CD4-positive, alpha-beta T cell treated with Interleukin-10 for 1 hour (primary cell): ENCODE data around the gene ERGIC2.
A peak's percentile ranks its signal among the peaks of the same experiment; 100 is the strongest.

Experiments
- DNase-seq: peaks from one replicate; pipeline ENCODE4 v3.0.0-alpha.2; 2020

Gene ERGIC2

DNA sequence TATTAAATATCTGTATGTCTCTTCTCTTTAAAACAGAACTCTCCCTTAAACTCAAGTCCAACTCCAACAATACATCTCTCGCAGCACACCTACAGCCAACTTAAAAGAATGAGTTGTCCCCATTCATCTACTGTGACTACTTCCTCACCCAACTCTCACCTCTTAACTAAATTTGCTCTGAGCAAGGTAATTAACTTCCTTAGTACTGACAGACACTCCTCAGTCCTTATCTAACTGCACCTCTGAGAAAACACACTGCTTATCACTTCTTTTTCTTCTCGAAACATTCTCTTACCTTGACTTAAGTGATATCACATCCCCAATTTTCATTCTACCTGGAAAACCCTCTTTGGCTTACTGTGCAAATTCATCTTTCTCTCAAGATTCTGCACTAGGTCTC lies 7.0 kb downstream of the ERGIC2 start:
- DNase-seq: no peak

DNA sequence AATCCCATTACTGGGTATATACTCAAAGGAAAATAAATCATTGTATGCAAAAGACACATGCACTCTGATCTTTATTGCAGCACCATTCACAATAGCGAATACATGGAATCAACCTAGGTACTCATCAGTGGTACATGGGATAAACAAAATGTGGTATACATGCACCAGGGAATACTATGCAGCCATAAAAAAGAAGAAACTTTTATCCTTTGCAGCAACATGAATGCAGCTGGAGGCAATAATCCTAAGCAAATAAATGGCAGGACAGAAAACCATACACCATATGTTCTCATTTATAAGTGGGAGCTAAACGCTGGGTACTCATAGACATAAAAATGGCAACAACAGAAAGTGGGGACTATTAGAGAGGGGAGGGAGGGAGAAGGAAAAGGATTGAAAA lies 15.9 kb downstream of the ERGIC2 start:
- DNase-seq: no peak

- DNase-seq: no peak
Measured at GRCh38 chr12:29354954-29355353, 26.0 kb downstream of the ERGIC2 start.

GRCh38 chr12:29350080-29350479 lies 30.9 kb downstream of the ERGIC2 start:
- no peak for DNase-seq

GRCh38 chr12:29346769-29347421 lies 34.1 kb downstream of the ERGIC2 start:
- DNase-seq: no peak

DNA sequence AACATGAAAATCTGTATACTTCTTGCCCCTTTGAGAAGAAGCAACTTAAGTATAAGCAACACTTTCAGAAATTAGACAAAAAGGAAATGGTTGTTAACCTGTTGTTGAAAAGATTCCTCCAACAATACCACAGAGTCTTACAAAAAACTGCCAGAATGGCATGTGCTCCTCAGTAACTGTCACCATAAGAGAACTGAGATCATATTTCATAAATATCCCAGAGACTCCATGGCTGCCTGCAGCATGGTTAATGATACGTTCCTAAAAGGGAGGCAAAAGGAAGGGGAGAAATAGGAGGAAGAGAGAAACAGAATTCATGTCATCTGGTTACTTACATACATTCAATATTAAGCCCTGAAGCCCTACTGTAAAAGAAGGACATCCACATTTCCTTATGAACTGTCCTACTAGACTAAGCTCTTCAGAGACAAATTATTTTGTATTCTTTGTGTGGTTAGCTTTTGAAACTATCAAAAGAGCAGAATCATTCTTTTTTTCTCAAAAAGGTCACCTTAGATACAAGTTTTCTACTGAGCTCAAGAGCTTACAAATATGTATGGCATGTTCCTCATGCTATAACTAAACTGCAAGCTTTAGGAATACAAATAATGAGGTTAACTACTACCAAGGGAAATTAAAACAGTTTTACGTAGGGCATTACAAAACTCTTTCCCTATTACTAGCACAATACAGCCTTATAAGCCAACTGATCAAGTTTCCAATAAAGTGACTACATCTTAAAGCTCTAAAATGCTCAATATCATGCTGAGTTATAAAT lies 37.8 kb downstream of the ERGIC2 start:
- DNase-seq: no peak

DNA sequence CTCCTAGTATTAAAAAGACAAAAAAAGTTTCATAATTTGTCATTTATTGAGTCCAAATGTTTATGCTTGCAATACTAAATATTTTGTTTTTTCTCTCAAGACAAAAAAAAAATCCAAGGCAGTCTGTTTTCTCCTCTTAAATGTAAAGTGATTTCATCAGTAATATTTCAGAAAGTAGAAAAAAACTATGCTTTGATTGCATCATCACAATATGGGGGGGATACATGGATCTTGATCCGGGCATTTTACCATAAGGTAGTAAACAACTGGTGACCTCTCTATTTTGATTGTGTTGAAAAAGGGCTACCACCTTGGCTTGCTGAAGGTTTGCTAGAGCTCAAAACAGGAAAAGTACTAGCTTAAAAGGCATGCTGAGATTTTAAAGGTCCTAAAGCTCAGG lies 43.6 kb downstream of the ERGIC2 start:
- no peak for DNase-seq

DNA sequence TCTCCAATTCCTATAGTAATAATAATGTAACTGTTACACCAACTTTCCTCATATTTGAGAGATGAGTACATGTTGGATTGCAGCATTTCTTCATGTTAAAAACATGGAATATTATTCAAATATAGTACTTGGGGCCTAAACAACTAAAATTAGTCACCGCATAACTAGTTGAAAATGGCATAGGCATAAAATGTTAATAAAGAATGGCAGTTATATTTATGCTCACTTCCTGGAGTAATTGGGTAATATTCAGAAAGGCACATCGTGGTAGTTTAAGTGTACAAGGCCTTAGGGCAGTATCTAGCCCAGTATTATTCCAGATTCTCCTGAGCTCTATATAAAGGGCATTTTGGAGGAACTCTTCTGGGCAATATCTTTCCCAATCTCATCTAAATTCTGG lies 46.0 kb downstream of the ERGIC2 start:
- DNase-seq: no peak

DNA sequence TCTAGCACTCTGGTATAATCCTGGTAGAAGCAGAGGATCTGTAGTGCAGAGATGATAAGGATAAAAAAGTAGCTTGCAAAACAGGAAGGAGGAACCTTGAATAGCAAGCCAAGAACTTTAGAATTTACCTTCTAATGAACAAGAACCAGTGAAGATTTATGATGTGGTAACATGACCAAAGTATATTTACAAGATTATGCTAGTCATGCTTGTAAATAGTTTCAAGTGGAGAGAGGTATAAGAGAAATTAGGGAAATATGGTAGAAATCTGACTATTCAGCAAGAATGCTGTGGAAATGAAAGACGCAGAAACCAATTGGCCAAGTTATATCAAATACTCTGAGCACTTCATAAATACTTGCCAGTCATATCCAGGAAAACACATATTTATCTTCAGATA lies 47.8 kb downstream of the ERGIC2 start:
- no peak for DNase-seq

DNA sequence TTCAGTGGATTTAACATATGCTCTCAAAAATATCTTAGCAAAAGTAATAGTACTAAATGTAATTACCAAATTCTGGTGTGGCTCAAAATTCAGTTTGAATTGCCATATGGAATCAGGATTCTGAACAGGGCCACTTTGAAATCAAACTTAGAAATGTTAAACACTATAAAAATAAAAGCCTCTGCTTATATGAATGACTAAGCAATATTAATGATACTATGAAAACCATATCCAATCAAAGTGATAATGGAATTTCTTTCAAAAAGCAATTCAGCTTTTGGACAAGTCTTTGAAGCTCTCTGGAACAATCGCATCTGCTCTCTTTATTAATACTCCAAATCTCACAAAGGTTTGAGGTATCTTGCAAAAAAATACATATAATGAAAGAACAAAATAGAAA lies 51.6 kb downstream of the ERGIC2 start:
- DNase-seq: no peak

DNA sequence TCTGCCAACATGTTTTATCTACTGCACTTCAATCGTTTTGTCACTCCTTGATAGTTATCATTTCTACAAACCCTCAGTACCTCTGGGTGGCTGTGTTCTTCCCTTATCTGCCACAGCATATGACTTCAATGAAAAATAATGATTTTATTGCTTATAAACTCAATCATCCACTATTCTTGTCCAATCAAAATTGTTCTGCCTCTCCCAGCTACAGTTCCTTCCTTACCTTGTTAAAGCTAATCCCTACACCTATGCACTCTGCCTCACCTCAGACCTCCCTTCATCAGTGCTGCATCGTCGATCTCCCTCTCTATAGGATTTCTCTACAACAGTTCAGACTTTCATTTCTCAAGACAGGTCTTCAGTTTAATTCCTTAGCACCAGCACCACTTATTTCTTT lies 58.8 kb downstream of the ERGIC2 start:
- no peak for DNase-seq

DNA sequence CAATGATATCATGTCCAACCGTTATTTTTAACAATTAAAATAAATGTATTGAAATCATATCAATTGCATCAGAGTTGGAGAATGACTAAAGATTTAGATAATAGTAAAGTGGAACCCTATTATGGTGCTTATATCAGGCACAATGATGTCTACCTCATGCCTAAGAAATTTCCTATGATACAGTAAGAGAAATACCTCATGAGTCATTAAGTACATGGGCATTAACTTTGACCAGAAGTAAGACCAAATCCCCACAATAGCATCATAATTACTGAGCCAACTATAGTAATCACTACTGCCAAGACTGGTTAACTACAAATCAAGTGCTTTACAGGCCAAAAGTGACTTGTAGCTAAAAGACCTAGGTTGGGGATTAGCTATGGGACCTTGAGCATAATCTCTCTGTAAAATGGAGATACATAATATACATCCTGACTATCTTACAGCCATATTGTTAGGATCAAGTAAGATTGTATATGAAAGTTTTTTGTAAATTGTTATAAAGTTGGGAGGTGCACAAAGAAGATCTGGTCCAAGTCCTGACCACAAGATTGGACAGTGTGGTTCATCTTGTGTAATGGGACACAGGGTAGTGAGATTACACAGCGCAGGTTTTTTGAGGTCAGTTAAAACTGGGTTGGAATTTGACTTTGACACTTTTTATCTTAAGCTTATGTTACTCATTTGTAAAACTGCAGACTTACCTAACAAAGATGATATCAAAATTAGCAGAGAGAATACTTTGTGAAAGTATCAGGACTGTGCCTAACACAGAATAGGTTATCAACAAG lies 60.5 kb downstream of the ERGIC2 start:
- DNase-seq: no peak

DNA sequence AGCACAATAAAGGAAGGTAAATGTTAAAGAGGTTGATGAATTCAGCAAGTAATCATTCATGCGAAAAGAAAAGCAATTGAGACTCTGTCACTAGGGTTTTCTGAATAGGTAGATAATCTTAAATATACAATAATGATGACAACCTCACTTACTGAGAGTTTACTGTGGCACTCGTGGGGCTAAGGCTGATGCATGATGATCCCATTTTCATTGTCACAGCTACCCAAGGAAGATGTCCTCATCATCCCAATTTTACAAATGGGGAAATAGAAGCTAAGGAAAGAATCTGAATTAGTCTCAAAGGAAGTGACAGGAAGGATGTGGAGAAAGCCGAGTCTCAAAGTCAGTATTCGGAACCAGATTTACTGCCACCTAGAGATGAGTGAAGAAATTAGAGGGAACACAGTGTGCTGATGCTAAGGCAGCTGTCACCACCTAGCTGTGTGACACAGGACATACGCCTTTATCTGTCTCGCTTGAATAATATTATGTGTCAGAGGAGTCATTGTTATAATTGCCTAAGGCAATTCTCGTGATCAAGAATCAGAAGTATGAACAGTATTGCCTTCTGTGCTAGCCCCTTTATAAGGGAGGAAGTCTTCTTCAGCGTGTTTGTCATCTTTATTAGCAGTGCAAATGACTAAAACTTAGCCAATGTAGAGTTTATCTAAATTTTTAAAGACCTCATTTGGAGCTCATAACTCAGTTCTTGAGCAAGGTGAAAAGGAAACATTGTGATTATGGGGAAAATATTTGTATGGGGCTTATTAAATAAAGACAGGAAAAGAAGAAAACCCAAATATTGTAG lies 63.2 kb downstream of the ERGIC2 start:
- DNase-seq: peak; percentile 76

DNA sequence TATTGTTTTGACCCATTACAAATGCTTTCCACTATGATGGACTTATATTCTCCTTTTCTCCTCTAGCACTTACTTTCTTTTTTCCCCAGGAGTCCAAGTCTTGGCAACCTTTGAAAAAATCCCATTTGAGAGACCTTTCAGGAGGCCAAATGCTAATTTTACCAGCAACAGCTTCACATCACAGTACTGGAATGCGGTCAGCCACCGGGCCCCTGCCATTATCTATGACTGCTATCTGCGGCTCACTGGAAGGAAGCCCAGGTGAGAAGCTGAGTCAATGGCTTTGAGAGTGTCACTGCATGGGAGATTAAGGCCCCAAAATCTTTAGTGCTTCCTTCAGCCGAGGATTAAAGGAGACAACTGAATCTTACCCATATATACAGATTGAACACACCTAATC lies 64.2 kb downstream of the ERGIC2 start:
- no peak for DNase-seq

DNA sequence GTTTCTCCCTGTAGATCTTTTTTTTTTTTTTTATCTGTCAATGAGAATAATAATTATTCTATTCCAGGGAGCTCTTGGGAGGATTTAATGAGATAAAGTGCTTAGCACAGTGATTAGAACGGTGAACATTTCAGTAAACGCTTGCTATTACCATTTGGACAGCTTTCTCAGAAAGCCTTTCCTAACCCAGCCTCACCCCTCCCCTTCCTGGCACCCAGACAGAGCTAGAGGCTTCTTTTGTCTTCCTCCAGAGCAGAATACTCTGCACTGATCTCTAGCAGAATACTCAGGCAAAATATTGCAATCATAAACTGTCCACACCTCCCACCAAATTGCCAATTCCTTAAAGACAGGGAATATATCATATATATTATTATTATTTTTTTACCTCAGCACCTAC lies 66.6 kb downstream of the ERGIC2 start:
- DNase-seq: no peak

DNA sequence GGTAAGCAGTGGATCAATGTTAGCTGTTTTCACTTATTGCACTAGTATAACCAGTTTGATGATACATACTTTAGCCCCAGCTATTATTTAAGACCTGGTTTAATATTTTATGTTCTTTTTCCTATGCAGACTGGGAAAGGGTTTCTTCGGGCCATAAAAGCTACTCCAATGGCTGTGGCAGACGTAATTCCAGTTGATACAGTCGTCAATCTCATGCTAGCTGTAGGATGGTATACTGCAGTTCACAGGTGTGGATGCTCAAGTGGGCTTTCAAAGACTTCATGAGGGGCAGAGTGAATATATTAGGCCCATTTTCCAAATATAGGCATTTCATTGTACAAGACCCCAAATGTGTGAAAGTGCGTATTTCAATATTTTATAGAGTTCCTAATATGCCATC lies 70.1 kb downstream of the ERGIC2 start:
- DNase-seq: no peak

DNA sequence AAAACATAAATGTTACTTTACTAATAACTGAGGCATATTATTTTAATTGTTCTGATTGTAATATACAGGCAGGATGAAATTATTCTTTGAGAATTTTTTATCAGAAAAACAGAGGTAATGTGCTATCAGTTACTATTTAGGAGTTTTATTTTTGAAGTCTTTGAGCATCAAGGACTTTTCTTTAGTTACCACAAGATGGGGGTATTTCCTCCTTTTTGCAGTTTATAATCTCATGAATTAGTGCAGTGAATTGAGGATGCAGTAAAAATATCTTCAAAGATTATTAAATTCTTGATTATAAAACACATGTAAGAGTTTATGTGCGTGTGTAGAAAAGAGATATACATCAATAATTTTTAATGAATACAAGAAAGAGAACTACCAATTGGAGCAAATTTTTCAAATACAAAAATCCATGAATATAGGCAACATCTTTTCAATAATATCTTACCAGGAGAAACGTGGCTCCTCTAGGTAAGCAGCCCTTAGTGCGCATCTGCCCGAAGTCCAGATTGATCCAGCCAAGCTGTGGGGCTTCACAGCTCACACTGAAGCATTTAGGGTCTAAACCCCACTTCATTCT lies 71.6 kb downstream of the ERGIC2 start:
- no peak for DNase-seq

DNA sequence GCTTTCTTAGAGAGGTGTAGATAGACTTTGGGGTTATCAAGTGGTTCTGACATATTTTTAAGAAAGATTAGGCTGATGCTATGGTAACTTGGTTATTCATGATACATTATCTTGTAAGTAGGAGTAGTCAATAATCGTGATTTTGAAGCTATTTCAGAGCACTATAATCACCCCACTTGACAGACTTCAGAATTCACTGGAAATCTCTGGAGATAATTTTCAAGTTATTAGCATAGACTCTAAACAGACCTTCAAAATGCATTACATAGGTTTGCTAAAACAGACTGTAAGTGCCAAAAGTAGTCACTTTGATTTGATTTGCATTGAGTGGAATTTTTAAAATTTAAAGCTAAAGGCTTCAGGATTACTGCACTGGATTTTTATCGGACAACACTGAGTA lies 74.3 kb downstream of the ERGIC2 start:
- DNase-seq: no peak

GRCh38 chr12:29306266-29306665 lies 74.7 kb downstream of the ERGIC2 start:
- no peak for DNase-seq

- no peak for DNase-seq
Measured at GRCh38 chr12:29304388-29304787, 76.6 kb downstream of the ERGIC2 start.

DNA sequence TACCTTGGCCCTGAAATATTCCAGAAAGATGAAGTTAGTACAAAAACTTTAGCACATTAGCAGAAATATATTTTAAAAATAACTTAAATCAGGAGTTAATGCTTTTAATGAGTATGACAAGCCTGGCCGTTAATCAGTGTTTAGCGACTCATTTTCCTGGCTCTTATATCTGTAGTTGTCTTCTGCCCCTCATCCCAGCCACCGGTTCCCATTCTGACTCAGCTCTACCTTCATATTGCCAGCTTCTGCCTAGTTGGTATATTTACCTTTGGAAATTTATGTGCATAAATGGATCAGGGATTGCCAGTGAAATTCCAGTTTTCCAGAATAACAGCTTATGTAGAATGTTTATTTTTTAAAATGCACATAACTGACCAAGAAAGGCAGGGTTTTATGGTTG lies 79.9 kb downstream of the ERGIC2 start:
- no peak for DNase-seq

- no peak for DNase-seq
Measured at GRCh38 chr12:29299633-29300032, 81.3 kb downstream of the ERGIC2 start.

- DNase-seq: no peak
Measured at GRCh38 chr12:29291226-29291625, 89.7 kb downstream of the ERGIC2 start.
